ENCODE measurements around the gene MST1R. TPM values are rescaled to one million over a fixed set of nuclear protein-coding genes. Genes with fewer than 3 reads are reported as not detected.

The MST1R gene
- 2.0 and 4.2 TPM in 2 replicates for polyA plus RNA-seq
- 1.5 and 2.5 TPM in 2 replicates for polyA minus RNA-seq

DNA sequence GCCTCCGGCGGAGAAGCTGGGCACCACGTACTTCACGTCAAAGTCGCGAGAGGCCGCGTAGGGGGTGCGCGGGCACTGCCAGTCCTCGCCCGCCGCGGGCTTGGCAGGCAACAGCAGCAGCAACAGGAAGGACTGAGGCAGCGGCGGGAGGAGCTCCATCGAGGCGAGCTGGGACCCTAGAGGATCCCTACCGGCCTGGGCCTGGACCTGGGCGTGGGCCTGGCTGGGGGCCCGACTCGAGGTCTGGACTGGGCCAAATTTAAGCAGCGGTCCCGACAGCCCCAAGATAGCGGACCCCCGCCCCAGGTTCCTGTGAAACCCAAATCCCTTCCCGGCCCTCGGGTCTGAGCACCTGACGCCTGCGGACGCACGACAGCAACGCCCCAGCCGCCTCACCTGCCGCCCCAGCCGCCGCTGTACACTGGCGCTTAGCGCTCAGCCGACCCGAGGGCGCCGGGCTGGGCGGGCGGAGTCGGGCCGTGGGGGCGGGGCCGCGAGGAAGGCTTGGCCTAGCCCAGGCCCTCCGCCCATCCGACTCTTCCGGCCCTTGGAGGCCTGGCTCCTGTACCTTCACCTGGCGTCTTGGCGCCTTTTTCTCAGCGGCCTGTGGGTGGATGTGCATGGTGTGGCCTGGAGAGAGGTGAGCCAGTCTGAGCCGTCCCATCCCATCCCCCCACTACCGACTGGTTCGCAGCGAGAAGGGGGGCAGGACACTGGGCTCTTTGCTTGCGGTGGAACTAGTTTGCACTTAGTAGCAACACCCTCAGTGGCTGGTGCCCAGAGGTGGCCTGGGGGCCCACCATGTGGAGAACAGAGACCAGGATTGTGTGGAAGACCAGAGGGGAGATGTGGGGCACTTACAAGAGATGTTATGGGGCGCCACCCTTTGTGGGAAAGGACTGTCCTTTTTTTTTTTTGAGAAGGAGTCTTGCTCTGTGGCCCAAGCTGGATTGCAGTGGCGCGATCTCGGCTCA lies at the start of gene MST1R:
MST1R (minus strand) TSS at position 423 of the 974 bp plus-strand sequence; CDS start at position 159, 264 bp downstream.
- no peak within 1 kb of the TSS for H3K9ac ChIP-seq (ENCODE audit: low read length)
- H2AFZ ChIP-seq (ENCODE audit: low read depth, low read length), result no peak within 1 kb of the TSS

DNA sequence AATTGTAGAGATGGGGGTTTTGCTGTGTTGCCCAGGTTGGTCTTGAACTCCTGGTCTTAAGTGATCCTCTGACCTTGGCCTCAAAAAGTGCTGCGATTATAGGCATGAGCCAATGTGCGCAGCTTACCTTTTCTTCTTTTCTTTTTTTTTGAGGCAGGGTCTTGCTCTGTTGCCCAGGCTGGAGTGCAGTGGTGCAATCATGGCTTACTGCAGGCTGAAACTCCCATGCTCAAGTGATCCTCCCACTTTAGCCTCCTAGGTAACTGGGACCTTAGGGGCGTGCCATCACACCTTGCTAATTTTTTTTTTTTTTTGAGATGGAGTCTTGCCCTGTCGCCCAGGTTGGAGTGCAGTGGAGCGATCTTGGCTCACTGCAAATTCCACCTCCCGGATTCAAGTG lies 49.3 kb upstream of the MST1R start:
- no peaks in the 10 kb centered on the region for H3K9me2 ChIP-seq (ENCODE audit: insufficient read depth, low read length)
- no peak overlapping the region for H3K9ac ChIP-seq (ENCODE audit: low read length)
- H3K36me3 ChIP-seq (ENCODE audit: insufficient read depth, low read length), result no peaks in the 10 kb centered on the region
- H3K4me2 ChIP-seq (ENCODE audit: low read length), result no peak overlapping the region
- H3K9me3 ChIP-seq (ENCODE audit: low read length), result no peaks in the 10 kb centered on the region
- TF ChIP-seq RAD21 (conservative IDR thresholded peaks at IDR 0.05), result no peak
- TF ChIP-seq, protein P1, sequence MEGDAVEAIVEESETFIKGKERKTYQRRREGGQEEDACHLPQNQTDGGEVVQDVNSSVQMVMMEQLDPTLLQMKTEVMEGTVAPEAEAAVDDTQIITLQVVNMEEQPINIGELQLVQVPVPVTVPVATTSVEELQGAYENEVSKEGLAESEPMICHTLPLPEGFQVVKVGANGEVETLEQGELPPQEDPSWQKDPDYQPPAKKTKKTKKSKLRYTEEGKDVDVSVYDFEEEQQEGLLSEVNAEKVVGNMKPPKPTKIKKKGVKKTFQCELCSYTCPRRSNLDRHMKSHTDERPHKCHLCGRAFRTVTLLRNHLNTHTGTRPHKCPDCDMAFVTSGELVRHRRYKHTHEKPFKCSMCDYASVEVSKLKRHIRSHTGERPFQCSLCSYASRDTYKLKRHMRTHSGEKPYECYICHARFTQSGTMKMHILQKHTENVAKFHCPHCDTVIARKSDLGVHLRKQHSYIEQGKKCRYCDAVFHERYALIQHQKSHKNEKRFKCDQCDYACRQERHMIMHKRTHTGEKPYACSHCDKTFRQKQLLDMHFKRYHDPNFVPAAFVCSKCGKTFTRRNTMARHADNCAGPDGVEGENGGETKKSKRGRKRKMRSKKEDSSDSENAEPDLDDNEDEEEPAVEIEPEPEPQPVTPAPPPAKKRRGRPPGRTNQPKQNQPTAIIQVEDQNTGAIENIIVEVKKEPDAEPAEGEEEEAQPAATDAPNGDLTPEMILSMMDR (IDR thresholded peaks at IDR 0.05; ENCODE audit: poor library complexity, severe bottlenecking), result no peak
- no peak overlapping the region for H3K27ac ChIP-seq (ENCODE audit: low read length)
- H3K27me3 ChIP-seq (ENCODE audit: insufficient read depth, low read depth, low read length), result no peaks in the 10 kb centered on the region
- peaks cover 75% of the 10 kb centered on the region for H3K79me2 ChIP-seq (replicated peaks; ENCODE audit: insufficient read depth, low read length)
- H3F3A ChIP-seq (ENCODE audit: insufficient read depth, low read length, poor library complexity, severe bottlenecking), result no peaks in the 10 kb centered on the region
- H3K4me3 ChIP-seq (ENCODE audit: low read length), result no peak overlapping the region
- no peaks in the 10 kb centered on the region for H4K20me1 ChIP-seq (ENCODE audit: insufficient read depth)
- H2AFZ ChIP-seq (ENCODE audit: low read depth, low read length), result no peak overlapping the region

More for the DNA sequence above, at the start of gene MST1R:
- H3K4me3 ChIP-seq (ENCODE audit: low read length), result no peak within 1 kb of the TSS
- no peaks in the 10 kb centered on the region for H4K20me1 ChIP-seq (ENCODE audit: insufficient read depth)
- no peaks in the 10 kb centered on the region for H3K36me3 ChIP-seq (ENCODE audit: insufficient read depth, low read length)
- H3F3A ChIP-seq (ENCODE audit: insufficient read depth, low read length, poor library complexity, severe bottlenecking), result no peaks in the 10 kb centered on the region
- TF ChIP-seq SMC3 (conservative IDR thresholded peaks at IDR 0.05; ENCODE audit: poor library complexity) (no peak), EP300 (conservative IDR thresholded peaks at IDR 0.05; ENCODE audit: poor library complexity, severe bottlenecking) (no peak), EZH2 (IDR thresholded peaks at IDR 0.05; ENCODE audit: borderline replicate concordance, insufficient read depth, low read length, poor library complexity, severe bottlenecking) (no peak), POLR2AphosphoS5 (IDR thresholded peaks at IDR 0.05) (no peak)
- H3K27me3 ChIP-seq (ENCODE audit: insufficient read depth, low read depth, low read length), result no peaks in the 10 kb centered on the region
- H3K79me2 ChIP-seq (replicated peaks; ENCODE audit: insufficient read depth, low read length), result no peaks in the 10 kb centered on the region
- no peaks in the 10 kb centered on the region for H3K9me2 ChIP-seq (ENCODE audit: insufficient read depth, low read length)
- no peak within 1 kb of the TSS for H3K27ac ChIP-seq (ENCODE audit: low read length)
- H3K4me2 ChIP-seq (ENCODE audit: low read length), result no peak within 1 kb of the TSS
- H3K9me3 ChIP-seq (ENCODE audit: low read length), result no peaks in the 10 kb centered on the region

DNA sequence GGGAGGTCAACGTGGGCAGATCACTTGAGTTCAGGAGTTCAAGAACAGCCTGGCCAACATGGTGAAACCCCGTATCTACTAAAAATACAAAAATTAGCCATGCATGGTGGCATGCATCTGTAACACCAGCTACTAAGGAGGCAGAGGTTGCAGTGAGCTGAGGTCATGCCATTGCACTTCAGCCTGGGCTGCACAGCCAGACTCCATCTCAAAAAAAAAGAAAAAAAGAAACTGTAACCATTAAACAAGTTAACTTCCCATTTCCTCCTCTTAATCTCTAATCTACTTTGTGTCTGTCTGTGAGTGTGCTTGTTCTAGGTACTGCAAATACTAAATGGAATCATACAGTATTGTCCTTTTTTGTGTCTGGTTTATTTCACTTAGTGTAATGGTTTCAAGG lies 39.0 kb upstream of the MST1R start:
- no peaks in the 10 kb centered on the region for H3K27me3 ChIP-seq (ENCODE audit: insufficient read depth, low read depth, low read length)
- H3K79me2 ChIP-seq (replicated peaks; ENCODE audit: insufficient read depth, low read length), result peaks cover 66% of the 10 kb centered on the region
- no peaks in the 10 kb centered on the region for H3K9me3 ChIP-seq (ENCODE audit: low read length)
- no peak overlapping the region for H3K9ac ChIP-seq (ENCODE audit: low read length)
- H3F3A ChIP-seq (ENCODE audit: insufficient read depth, low read length, poor library complexity, severe bottlenecking), result peaks cover 3% of the 10 kb centered on the region
- no peak overlapping the region for H3K4me2 ChIP-seq (ENCODE audit: low read length)
- no peaks in the 10 kb centered on the region for H3K9me2 ChIP-seq (ENCODE audit: insufficient read depth, low read length)
- H3K4me3 ChIP-seq (ENCODE audit: low read length), result no peak overlapping the region
- no peaks in the 10 kb centered on the region for H4K20me1 ChIP-seq (ENCODE audit: insufficient read depth)
- no peaks in the 10 kb centered on the region for H3K36me3 ChIP-seq (ENCODE audit: insufficient read depth, low read length)
- H2AFZ ChIP-seq (ENCODE audit: low read depth, low read length), result no peak overlapping the region
- H3K27ac ChIP-seq (ENCODE audit: low read length), result no peak overlapping the region
- TF ChIP-seq POLR2AphosphoS5 (IDR thresholded peaks at IDR 0.05), result no peak
